AG04450 (cell line): ENCODE results near the gene GAS6. TPM values are rescaled to one million over a fixed set of nuclear protein-coding genes. Genes with fewer than 3 reads are reported as not detected.

Source experiments
- CTCF ChIA-PET: fragments of 300-600, 350-600 bp; formaldehyde crosslinking; extraction: SDS; loops from one replicate; lab custom pipeline; 2022; ENCODE audit warnings: antibody characterized with exemption, inconsistent platforms; lab: Charles Lee
- POLR2A ChIA-PET: fragments of 350-600 bp; formaldehyde crosslinking; extraction: SDS; loops from one replicate; lab custom pipeline; 2021; ENCODE audit warnings: antibody characterized with exemption, inconsistent platforms; lab: Yijun Ruan, JAX
- DNase-seq: peaks from one replicate; pipeline ENCODE4 v3.0.0-alpha.2; 2011; ENCODE audit warnings: low read depth, low spot score
- H3K27ac ChIP-seq: one replicate; pipeline ENCODE4 v1.5.1; 2012; ENCODE audit warnings: low read depth, low read length, control low read depth
- H3K27me3 ChIP-seq: one replicate; pipeline ENCODE4 v1.6.0; 2012; ENCODE audit warnings: low read length; ENCODE audit not compliant: control insufficient read depth, insufficient read depth
- H3K4me3 ChIP-seq: 2 replicates; pipeline ENCODE4 v1.5.1; 2011; ENCODE audit warnings: mild to moderate bottlenecking, low read depth, low read length, control low read depth
- H3K9me3 ChIP-seq: 2 replicates; pipeline ENCODE4 v1.5.1; 2012; ENCODE audit warnings: low read length; ENCODE audit not compliant: control insufficient read depth, insufficient read depth
- CTCF ChIP-seq: IDR thresholded peaks from 2 replicates; pipeline ENCODE4 v1.5.1; 2011; ENCODE audit warnings: low read depth, low read length, control low read depth, inconsistent platforms
- polyA plus RNA-seq: library from polyadenylated mRNA; depleted of rRNA; stranded (reverse); fragments of >200 nt; gene quantifications from 2 replicates; pipeline ENCODE4 v1.2.3, GENCODE V29; 2011

Gene GAS6
- polyA plus RNA-seq, 1 experiment = 356 TPM

GRCh38 chr13:113794086-113794485 is 69.8 kb downstream of the GAS6 start:
- no peak for DNase-seq
- H3K27ac ChIP-seq = no peak overlapping the region
- CTCF ChIA-PET = no interaction called here
- no peak for TF ChIP-seq CTCF
- peaks cover 22% of the 10 kb centered on the region; the same call in 1 of the 2 replicates for H3K9me3 ChIP-seq
- POLR2A ChIA-PET = no interaction called here
- H3K4me3 ChIP-seq = no peak overlapping the region
- peaks cover 21% of the 10 kb centered on the region for H3K27me3 ChIP-seq

GRCh38 chr13:113793718-113794085 is 70.2 kb downstream of the GAS6 start:
- DNase-seq = no peak
- Histone ChIP-seq H3K27ac (no peak overlapping the region), H3K9me3 (peaks cover 22% of the 10 kb centered on the region; the same call in 1 of the 2 replicates), H3K4me3 (no peak overlapping the region), H3K27me3 (peaks cover 21% of the 10 kb centered on the region)
- POLR2A ChIA-PET = no interaction called here
- TF ChIP-seq CTCF = no peak
- CTCF ChIA-PET = no interaction called here

- no peak for DNase-seq
- POLR2A ChIA-PET = no interaction called here
- Histone ChIP-seq H3K27ac (no peak overlapping the region), H3K4me3 (no peak overlapping the region), H3K27me3 (peaks cover 21% of the 10 kb centered on the region), H3K9me3 (peaks cover 22% of the 10 kb centered on the region; the same call in 1 of the 2 replicates)
- CTCF ChIA-PET = interaction anchor here (0.7 kb wide), 1 partner anchor 23 kb away, joined by 3 read pairs; no protein-coding TSS in a partner anchor
- no peak for TF ChIP-seq CTCF
These were observed 70.8 kb downstream of the GAS6 start for GRCh38 chr13:113792886-113793717.

GRCh38 chr13:113792236-113792770 is 71.6 kb downstream of the GAS6 start:
- H3K9me3 ChIP-seq = peaks cover 22% of the 10 kb centered on the region; the same call in 1 of the 2 replicates
- DNase-seq = no peak
- no peak overlapping the region for H3K27ac ChIP-seq
- no peak overlapping the region for H3K4me3 ChIP-seq
- TF ChIP-seq CTCF = no peak
- H3K27me3 ChIP-seq = peaks cover 21% of the 10 kb centered on the region
- ChIA-PET CTCF (interaction anchor here (0.7 kb wide), 1 partner anchor 24 kb away, joined by 3 read pairs; no protein-coding TSS in a partner anchor), POLR2A (no interaction called here)

- TF ChIP-seq CTCF = no peak
- Histone ChIP-seq H3K9me3 (peaks cover 18% of the 10 kb centered on the region; the same call in 1 of the 2 replicates), H3K27me3 (peaks cover 21% of the 10 kb centered on the region), H3K27ac (no peak overlapping the region), H3K4me3 (no peak overlapping the region)
- DNase-seq = no peak
- CTCF ChIA-PET = no interaction called here
- POLR2A ChIA-PET = no interaction called here
These were observed 72.1 kb downstream of the GAS6 start for GRCh38 chr13:113791761-113792160.
